ENCODE measurements around the gene ARL6IP4.

- TF ChIP-seq CREM (IDR thresholded peaks at IDR 0.05; ENCODE audit: low read depth) = no peak
- TF ChIP-seq CTCF (IDR thresholded peaks at IDR 0.05 in 2 of 3, conservative IDR thresholded peaks at IDR 0.05 in 1 of 3; ENCODE audit: control insufficient read depth in 2 of 3, extremely low read depth in 1 of 3, insufficient read depth in 1 of 3, low read depth in 3 of 3, low read length in 3 of 3) = no peak
- TF ChIP-seq ZBTB40 (IDR thresholded peaks at IDR 0.05; ENCODE audit: borderline replicate concordance) = no peak
- no peak for TF ChIP-seq RAD51 (IDR thresholded peaks at IDR 0.05)
- TF ChIP-seq ZNF207 (IDR thresholded peaks at IDR 0.05; ENCODE audit: borderline replicate concordance) = no peak
- TF ChIP-seq BCL3 (IDR thresholded peaks at IDR 0.05; ENCODE audit: borderline replicate concordance, insufficient read depth, low read depth, low read length, poor library complexity, severe bottlenecking) = no peak
Observed at GRCh38 chr12:123004287-123004686, 23.8 kb downstream of the ARL6IP4 start.

Data from GM12878 (cell line).